Neural cell (in vitro differentiated cells): ENCODE measurements around the gene METTL16.

Source experiments
- CTCF ChIP-seq: fragments of 450-650 bp; IDR thresholded peaks from 2 replicates; pipeline ENCODE4 v1.5.1; 2014; ENCODE audit warnings: antibody characterized with exemption, mild to moderate bottlenecking, moderate library complexity; ENCODE audit not compliant: poor library complexity, severe bottlenecking
- EZH2 ChIP-seq: fragments of 200-600, 300-800 bp; shearing (Covaris generic), sonication (generic); IDR thresholded peaks from 2 replicates; pipeline ENCODE4 v1.6.1; 2014; ENCODE audit warnings: antibody characterized with exemption, low read length, borderline replicate concordance, mild to moderate bottlenecking; ENCODE audit not compliant: insufficient read depth, poor library complexity, severe bottlenecking
- MXI1 ChIP-seq: fragments of 450-650 bp; conservative IDR thresholded peaks from 2 replicates; pipeline ENCODE4 v1.6.1; 2014; ENCODE audit warnings: antibody characterized with exemption, mild to moderate bottlenecking; ENCODE audit not compliant: poor library complexity, severe bottlenecking
- RAD21 ChIP-seq: fragments of 450-650 bp; conservative IDR thresholded peaks from 2 replicates; pipeline ENCODE4 v1.6.1; 2014; ENCODE audit warnings: antibody characterized with exemption, mild to moderate bottlenecking, moderate library complexity

GRCh38 chr17:2375406-2375805, 136.3 kb downstream of the METTL16 start:
- no peak for TF ChIP-seq EZH2
- TF ChIP-seq MXI1 = no peak
- no peak for TF ChIP-seq CTCF
- no peak for TF ChIP-seq RAD21
